Spinal cord (tissue), 4 donors: ENCODE data around the gene ROPN1L. TPM values are rescaled to one million over a fixed set of nuclear protein-coding genes. Genes with fewer than 3 reads are reported as not detected.

Source experiments
- polyA plus RNA-seq, 2 donors: library from polyadenylated mRNA; unstranded; fragments of 120-200 nt; gene quantifications; one replicate each; pipeline ENCODE4 v1.2.1, GENCODE V29; 2013; ENCODE audit not compliant: insufficient read length in 2 of 2
- small RNA-seq: library from RNA; depleted of rRNA; stranded (forward); fragments of <200 nt; gene quantifications from one replicate; pipeline ENCODE3, GENCODE V24; 2014; ENCODE audit warnings: low replicate concordance
- total RNA-seq, 2 donors: library from RNA; depleted of rRNA in 1 of 2; stranded (reverse); fragments of 120-200 nt in 1 of 2; fragments of >200 nt in 1 of 2; gene quantifications; one replicate each; pipeline versions ENCODE4 v1.2.3 to v1.2.4, GENCODE V29; 2013 to 2014

Gene ROPN1L
- total and polyA plus RNA-seq, 4 donors, result 4.6 to 11.0 (median 9.7) TPM

Small RNAs within 50 kb of the gene (small RNA-seq; reads per million reads assigned to genes)
- not detected for gene MIR6131

Other genes with a start within 250 kb of the ROPN1L start
- gene ATPSCKMT, start 192.0 kb upstream of the ROPN1L start, total RNA-seq, result 10 to 100 TPM; 40.7 to 43.4 TPM
- 10 to 100 TPM; 20.5 to 27.5 TPM for gene ATPSCKMT, start 192.0 kb upstream of the ROPN1L start, polyA plus RNA-seq
- 100 to 1,000 TPM; 202 to 261 TPM for gene CCT5, start 191.6 kb upstream of the ROPN1L start, total RNA-seq
- 100 to 1,000 TPM; 201 to 202 TPM for gene CCT5, start 191.6 kb upstream of the ROPN1L start, polyA plus RNA-seq
- 10 to 100 TPM; 25.3 to 67.1 TPM for gene CMBL, start 134.0 kb upstream of the ROPN1L start, total RNA-seq
- gene CMBL, start 134.0 kb upstream of the ROPN1L start, polyA plus RNA-seq, result 10 to 100 TPM; 35.1 to 48.3 TPM
- 100 to 1,000 TPM; 173 to 234 TPM for gene MARCHF6, start 88.2 kb upstream of the ROPN1L start, total RNA-seq
- 100 to 1,000 TPM; 177 to 205 TPM for gene MARCHF6, start 88.2 kb upstream of the ROPN1L start, polyA plus RNA-seq
- gene ANKRD33B, start 122.2 kb downstream of the ROPN1L start, total RNA-seq, result 1 to 10 TPM; 4.1 to 8.1 TPM
- 1 to 10 TPM in 1 of 2 donors, under 1 TPM in 1; 0.93 to 2.0 TPM for gene ANKRD33B, start 122.2 kb downstream of the ROPN1L start, polyA plus RNA-seq